ENCODE data around the gene SMAD3. TPM values are rescaled to one million over a fixed set of nuclear protein-coding genes. Genes with fewer than 3 reads are reported as not detected.

SMAD3 gene
- total and polyA plus RNA-seq, 8 donors: 30.9 to 53.6 (median 50.4) TPM

DNA sequence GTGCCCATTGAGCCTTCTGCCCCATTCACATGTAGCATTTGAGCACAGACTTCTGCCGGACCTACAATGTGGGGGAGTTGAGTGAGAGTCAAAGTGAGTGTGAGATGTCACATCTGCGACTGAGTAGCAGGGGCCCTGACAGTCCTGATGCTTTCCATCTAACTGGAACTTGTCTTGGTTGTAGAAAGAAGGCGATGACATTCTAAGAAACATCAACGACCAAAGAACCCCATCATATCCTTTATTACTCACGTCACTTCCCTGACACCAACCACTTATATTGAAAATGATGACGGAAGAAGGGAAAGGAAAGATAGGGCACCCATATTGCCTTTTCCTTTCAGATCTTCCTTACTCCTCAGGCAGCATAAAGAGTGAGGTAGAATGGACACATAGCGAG is 30.5 kb downstream of the SMAD3 start:
- Histone ChIP-seq H3K4me1 (peaks cover 11 to 79% of the 10 kb centered on the region in 2 donors), H3K27me3 (no peaks in the 10 kb centered on the region), H3K27ac (no peak overlapping the region), H3K4me3 (no peak overlapping the region), H3K36me3 (peaks cover 0 to 15% of the 10 kb centered on the region in 2 donors), H3K9me3 (no peaks in the 10 kb centered on the region)
- TF ChIP-seq, protein P1, sequence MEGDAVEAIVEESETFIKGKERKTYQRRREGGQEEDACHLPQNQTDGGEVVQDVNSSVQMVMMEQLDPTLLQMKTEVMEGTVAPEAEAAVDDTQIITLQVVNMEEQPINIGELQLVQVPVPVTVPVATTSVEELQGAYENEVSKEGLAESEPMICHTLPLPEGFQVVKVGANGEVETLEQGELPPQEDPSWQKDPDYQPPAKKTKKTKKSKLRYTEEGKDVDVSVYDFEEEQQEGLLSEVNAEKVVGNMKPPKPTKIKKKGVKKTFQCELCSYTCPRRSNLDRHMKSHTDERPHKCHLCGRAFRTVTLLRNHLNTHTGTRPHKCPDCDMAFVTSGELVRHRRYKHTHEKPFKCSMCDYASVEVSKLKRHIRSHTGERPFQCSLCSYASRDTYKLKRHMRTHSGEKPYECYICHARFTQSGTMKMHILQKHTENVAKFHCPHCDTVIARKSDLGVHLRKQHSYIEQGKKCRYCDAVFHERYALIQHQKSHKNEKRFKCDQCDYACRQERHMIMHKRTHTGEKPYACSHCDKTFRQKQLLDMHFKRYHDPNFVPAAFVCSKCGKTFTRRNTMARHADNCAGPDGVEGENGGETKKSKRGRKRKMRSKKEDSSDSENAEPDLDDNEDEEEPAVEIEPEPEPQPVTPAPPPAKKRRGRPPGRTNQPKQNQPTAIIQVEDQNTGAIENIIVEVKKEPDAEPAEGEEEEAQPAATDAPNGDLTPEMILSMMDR (IDR thresholded peaks at IDR 0.05): no peak
- intact Hi-C loops (cut with DNase I): no loop called here
- DNase-seq (no peak), ATAC-seq (no peak)

- TF ChIP-seq, protein P1 (IDR thresholded peaks at IDR 0.05): no peak
- ATAC-seq (no peak), DNase-seq (no peak)
- Histone ChIP-seq H3K27ac (no peak overlapping the region), H3K9me3 (no peaks in the 10 kb centered on the region), H3K4me3 (no peak overlapping the region), H3K4me1 (peaks cover 6 to 79% of the 10 kb centered on the region in 2 donors), H3K27me3 (no peaks in the 10 kb centered on the region), H3K36me3 (peaks cover 0 to 15% of the 10 kb centered on the region in 2 donors)
- intact Hi-C loops (cut with DNase I): no loop called here
These were observed 31.3 kb downstream of the SMAD3 start for GRCh38 chr15:67096546-67097294.

DNA sequence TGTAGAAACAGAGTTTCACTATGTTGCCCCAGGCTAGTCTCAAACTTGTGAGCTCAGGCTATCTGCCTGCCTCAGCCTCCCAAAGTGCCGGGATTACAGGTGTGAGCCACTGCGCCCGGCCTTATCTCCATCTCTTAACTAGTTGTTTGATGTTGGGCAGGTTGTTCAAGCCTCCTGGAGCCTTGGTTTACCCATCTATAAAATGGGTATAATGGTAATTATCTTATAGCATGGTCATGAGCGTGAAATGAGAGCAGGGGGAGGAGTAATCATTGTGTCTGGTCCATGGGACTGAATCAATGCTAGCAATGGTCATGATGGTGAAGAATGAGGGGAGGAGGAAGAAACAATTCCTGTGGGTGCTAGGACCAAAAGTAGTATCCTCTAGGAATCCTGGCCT is 32.0 kb downstream of the SMAD3 start:
- ATAC-seq: no peak
- H3K4me3 ChIP-seq: no peak overlapping the region
- no peaks in the 10 kb centered on the region for H3K9me3 ChIP-seq
- TF ChIP-seq, protein P1 (IDR thresholded peaks at IDR 0.05): no peak
- no peak for DNase-seq
- intact Hi-C loops (cut with DNase I): no loop called here
- H3K27me3 ChIP-seq: no peaks in the 10 kb centered on the region
- peaks cover 0 to 15% of the 10 kb centered on the region in 2 donors for H3K36me3 ChIP-seq
- no peak overlapping the region for H3K27ac ChIP-seq
- peaks cover 6 to 76% of the 10 kb centered on the region in 2 donors for H3K4me1 ChIP-seq

- no peaks in the 10 kb centered on the region for H3K9me3 ChIP-seq
- TF ChIP-seq, protein P1 (IDR thresholded peaks at IDR 0.05): no peak
- intact Hi-C loops (cut with DNase I): no loop called here
- H3K27ac ChIP-seq: peak overlapping the region; percentile 19 to 67
- DNase-seq: no peak
- peak; percentile 56 for ATAC-seq
- no peak overlapping the region for H3K4me3 ChIP-seq
- H3K27me3 ChIP-seq: no peaks in the 10 kb centered on the region
- peaks cover 6 to 76% of the 10 kb centered on the region in 2 donors for H3K4me1 ChIP-seq
- H3K36me3 ChIP-seq: peaks cover 0 to 13% of the 10 kb centered on the region in 2 donors
These were observed 32.7 kb downstream of the SMAD3 start for GRCh38 chr15:67097930-67098740.

GRCh38 chr15:67098768-67099282 is 33.4 kb downstream of the SMAD3 start:
- Histone ChIP-seq H3K4me1 (peaks cover 6 to 76% of the 10 kb centered on the region in 2 donors), H3K36me3 (peaks cover 0 to 7% of the 10 kb centered on the region in 2 donors), H3K27ac (peak overlapping the region; percentile 19 to 67), H3K4me3 (no peak overlapping the region), H3K9me3 (no peaks in the 10 kb centered on the region), H3K27me3 (no peaks in the 10 kb centered on the region)
- intact Hi-C loops (cut with DNase I): no loop called here
- ATAC-seq: peak; percentile 13
- TF ChIP-seq, protein P1 (IDR thresholded peaks at IDR 0.05): no peak
- DNase-seq: no peak

All from left lung (tissue), 10 donors.